Transverse colon (tissue), 4 donors: Measurements from ENCODE around the gene PRPH. TPM values are rescaled to one million over a fixed set of nuclear protein-coding genes. Genes with fewer than 3 reads are reported as not detected.

Experiments used
- DNase-seq: peaks from one replicate; pipeline ENCODE4 v3.0.0-alpha.2; 2019
- H3K27ac ChIP-seq, 4 donors: fragments of 200-600 bp; sonication (generic); 2 replicates each; pipeline ENCODE4 v1.5.1; 2016 to 2018; ENCODE audit warnings: inconsistent platforms in 4 of 4
- H3K27me3 ChIP-seq: fragments of 200-600 bp; sonication (generic); 2 replicates; pipeline ENCODE4 v1.5.1; 2017; ENCODE audit warnings: inconsistent platforms
- H3K36me3 ChIP-seq, 4 donors: fragments of 200-600 bp; sonication (generic); 2 replicates each; pipeline ENCODE4 v1.5.1; 2017 to 2019; ENCODE audit warnings: inconsistent platforms in 4 of 4
- H3K4me1 ChIP-seq, 4 donors: fragments of 200-600 bp; sonication (generic); 2 replicates each; pipeline ENCODE4 v1.5.1; 2017 to 2020; ENCODE audit warnings: inconsistent platforms in 4 of 4
- H3K4me3 ChIP-seq, 4 donors: fragments of 200-600 bp; sonication (generic); 1 replicate in 1 of 4; 2 replicates in 3 of 4; pipeline versions ENCODE4 v1.5.1 to v1.6.1; 2017 to 2019; ENCODE audit warnings: inconsistent platforms in 4 of 4
- H3K9me3 ChIP-seq, 2 donors: fragments of 200-600 bp; sonication (generic); 2 replicates each; pipeline ENCODE4 v1.5.1; 2017 to 2019; ENCODE audit warnings: inconsistent platforms in 2 of 2
- EP300 ChIP-seq: sonication (generic); formaldehyde crosslinking; IDR thresholded peaks from one replicate; pipeline ENCODE4 v1.6.1; 2017; ENCODE audit warnings: antibody characterized with exemption, low read depth
- POLR2A ChIP-seq: fragments of 450-650 bp; IDR thresholded peaks from one replicate; pipeline ENCODE4 v1.6.1; 2016; ENCODE audit warnings: antibody characterized with exemption, mild to moderate bottlenecking, moderate library complexity
- POLR2AphosphoS5 ChIP-seq, 3 donors: sonication (generic); formaldehyde crosslinking; IDR thresholded peaks; one replicate each; pipeline ENCODE4 v1.6.1; 2016; ENCODE audit warnings: antibody characterized with exemption in 3 of 3
- WGBS, 2 donors: methylation state at CpG; one replicate each; pipeline ENCODE4 v1.1.5; 2018; ENCODE audit warnings: low coverage in 1 of 2; 5-methylcytosine and 5-hydroxymethylcytosine counted together
- in situ Hi-C, 4 donors: fragments of 200-750 bp; cut with MboI; loops; one replicate each; pipeline versions ENCODE4 v1.15.0 to v1.15.1; 2017; ENCODE audit warnings: low sequenced_read_pairs in 3 of 4, low pct_ligation_motif_present in 1 of 4, low pct_unique_long_range_greater_than_20kb in 1 of 4
- intact Hi-C: fragments of 100-400 bp; cut with DNase I; formaldehyde crosslinking; loops from one replicate; pipeline ENCODE4 v1.15.1; 2023; ENCODE audit warnings: low total_unique reads
- total RNA-seq, 4 donors: library from RNA; depleted of rRNA; stranded (reverse); fragments of >200 nt; gene quantifications; one replicate each; pipeline ENCODE4 v1.1.0, GENCODE V29; 2016
- TF ChIP-seq, protein P1 (sequence below), 5 experiments: fragments of 200-600 bp in 3 of 5; fragments of 450-650 bp in 2 of 5; sonication (generic) in 3 of 5; IDR thresholded peaks; 1 replicate in 2 of 5; 2 replicates in 3 of 5; pipeline ENCODE4 v1.5.1; 2016 to 2017; ENCODE audit warnings: antibody characterized with exemption in 5 of 5, inconsistent platforms in 3 of 5, mild to moderate bottlenecking in 2 of 5, moderate library complexity in 1 of 5

The PRPH gene
- total RNA-seq, 4 donors from 2014 or later = 7.9 to 18.7 (median 10.5) TPM

DNA sequence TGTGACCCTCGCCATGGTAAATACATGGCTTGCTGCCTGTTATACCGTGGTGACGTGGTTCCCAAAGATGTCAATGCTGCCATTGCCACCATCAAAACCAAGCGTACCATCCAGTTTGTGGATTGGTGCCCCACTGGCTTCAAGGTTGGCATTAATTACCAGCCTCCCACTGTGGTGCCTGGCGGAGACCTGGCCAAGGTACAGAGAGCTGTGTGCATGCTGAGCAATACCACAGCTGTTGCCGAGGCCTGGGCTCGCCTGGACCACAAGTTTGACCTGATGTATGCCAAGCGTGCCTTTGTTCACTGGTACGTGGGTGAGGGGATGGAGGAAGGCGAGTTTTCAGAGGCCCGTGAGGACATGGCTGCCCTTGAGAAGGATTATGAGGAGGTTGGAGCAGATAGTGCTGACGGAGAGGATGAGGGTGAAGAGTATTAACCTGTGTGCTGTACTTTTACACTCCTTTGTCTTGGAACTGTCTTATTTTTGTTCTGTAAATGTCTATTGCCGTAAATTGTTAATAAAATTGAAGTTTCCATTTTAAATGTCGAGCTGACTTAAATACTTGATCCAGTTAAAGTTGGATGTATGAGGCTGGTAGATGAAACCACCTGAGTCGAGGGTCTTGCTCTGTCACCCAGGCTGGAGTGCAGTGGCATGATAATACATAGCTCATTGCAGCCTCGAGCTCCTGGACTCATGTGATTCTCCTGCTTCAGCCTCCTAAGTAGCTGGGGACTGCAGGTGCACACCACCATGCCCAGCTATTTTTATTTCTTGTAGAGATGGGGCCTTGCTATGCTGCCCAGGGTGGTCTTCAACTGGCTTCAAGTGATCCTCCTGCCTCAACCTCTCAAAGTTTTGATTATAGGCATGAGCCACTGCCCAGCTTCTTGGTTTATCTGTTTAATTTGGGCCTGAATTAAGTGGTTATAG, 21.9 kb upstream of the PRPH start:
- no peaks in the 10 kb centered on the region for H3K27me3 ChIP-seq
- no peak overlapping the region for H3K4me3 ChIP-seq
- no peaks in the 10 kb centered on the region for H3K9me3 ChIP-seq
- in situ Hi-C loops = no loop called here
- peaks cover 6 to 11% (median 9%) of the 10 kb centered on the region in 4 donors for H3K4me1 ChIP-seq
- no peak overlapping the region for H3K27ac ChIP-seq
- peaks cover 0 to 35% (median 16%) of the 10 kb centered on the region in 4 donors for H3K36me3 ChIP-seq
- TF ChIP-seq EP300 (no peak), POLR2AphosphoS5 (IDR thresholded peaks at IDR 0.05) (no peak), POLR2A (no peak)
- TF ChIP-seq, protein P1, sequence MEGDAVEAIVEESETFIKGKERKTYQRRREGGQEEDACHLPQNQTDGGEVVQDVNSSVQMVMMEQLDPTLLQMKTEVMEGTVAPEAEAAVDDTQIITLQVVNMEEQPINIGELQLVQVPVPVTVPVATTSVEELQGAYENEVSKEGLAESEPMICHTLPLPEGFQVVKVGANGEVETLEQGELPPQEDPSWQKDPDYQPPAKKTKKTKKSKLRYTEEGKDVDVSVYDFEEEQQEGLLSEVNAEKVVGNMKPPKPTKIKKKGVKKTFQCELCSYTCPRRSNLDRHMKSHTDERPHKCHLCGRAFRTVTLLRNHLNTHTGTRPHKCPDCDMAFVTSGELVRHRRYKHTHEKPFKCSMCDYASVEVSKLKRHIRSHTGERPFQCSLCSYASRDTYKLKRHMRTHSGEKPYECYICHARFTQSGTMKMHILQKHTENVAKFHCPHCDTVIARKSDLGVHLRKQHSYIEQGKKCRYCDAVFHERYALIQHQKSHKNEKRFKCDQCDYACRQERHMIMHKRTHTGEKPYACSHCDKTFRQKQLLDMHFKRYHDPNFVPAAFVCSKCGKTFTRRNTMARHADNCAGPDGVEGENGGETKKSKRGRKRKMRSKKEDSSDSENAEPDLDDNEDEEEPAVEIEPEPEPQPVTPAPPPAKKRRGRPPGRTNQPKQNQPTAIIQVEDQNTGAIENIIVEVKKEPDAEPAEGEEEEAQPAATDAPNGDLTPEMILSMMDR (IDR thresholded peaks at IDR 0.05) = no peak
- intact Hi-C loops = no loop called here
- no peak for DNase-seq
- 95 to 100% methylated on average over 5 to 14 of the region's 16 CpGs for WGBS, 2 donors

DNA sequence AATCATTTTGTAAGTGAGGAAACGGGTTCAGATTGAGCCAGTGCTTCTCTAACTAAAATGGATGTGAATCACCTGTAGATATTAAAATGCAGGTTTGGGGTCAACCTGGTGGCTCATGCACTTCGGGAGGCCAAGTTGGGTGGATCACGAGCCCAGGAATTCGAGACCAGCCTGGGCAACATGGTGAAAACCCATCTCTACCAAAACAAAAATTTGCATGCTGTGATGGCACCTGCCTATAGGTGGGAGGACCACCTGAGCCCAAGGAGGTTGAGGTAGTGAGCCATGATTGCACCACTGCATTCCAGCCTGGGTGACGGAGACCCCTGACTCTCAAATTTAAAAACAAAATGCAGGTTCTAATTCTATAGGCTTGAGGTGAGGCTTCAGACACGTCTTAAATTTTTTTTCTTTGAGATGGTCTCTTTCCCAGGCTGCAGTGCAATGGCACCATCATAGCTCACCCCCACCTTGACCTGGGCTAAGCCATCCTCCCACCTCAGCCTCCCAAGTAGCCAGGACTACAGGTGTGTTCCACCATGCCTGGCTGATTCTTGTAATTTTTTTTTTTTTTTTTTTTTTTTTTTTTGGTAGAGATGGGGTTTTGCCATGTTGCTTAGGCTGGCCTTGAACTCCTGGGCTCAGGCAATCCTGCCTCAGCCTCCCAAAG, 21.1 kb upstream of the PRPH start:
- TF ChIP-seq POLR2AphosphoS5 (IDR thresholded peaks at IDR 0.05) (no peak), EP300 (no peak), POLR2A (no peak)
- TF ChIP-seq, protein P1 (IDR thresholded peaks at IDR 0.05) = no peak
- no peak for DNase-seq
- in situ Hi-C loops = no loop called here
- Histone ChIP-seq H3K4me3 (no peak overlapping the region), H3K4me1 (peaks cover 0 to 3% (median 1%) of the 10 kb centered on the region in 4 donors), H3K36me3 (peaks cover 0 to 35% (median 16%) of the 10 kb centered on the region in 4 donors), H3K27me3 (no peaks in the 10 kb centered on the region), H3K27ac (no peak overlapping the region), H3K9me3 (no peaks in the 10 kb centered on the region)
- intact Hi-C loops = no loop called here
- WGBS, 2 donors = 96% methylated on average over 6 of the region's 6 CpGs; no CpG with 5 or more reads in 1 of the 2 donors

DNA sequence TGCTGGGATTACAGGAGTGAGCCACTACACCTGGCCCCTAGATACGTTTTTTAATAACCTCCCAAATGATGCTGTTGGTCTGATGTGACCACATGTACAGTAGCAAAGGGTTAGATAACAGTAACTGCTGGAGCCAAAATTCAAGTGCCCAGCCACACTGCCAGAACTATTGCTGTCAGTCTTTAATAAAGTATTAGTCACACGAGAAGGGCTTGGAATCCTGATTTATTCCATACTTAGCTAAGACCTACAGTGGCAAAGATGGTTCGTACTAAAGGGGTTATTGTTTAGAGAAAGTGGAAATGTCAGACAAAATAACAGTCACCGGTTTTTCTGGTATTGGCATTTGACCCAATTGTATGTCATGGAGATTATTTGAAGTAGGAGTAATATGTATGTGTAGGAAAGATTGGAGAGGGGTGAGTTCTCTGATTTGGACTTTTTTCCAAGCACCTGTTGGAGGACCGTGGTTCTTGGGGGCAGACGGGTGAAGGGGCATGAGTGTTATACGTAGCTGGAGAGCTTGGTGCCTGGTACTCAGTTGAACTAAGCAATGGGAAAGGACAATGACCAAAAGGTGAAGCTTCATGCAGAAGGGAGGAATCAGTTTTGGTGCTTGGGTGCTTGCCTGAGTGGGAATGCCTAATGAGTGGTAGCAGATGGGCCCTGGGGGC, 20.4 kb upstream of the PRPH start:
- intact Hi-C loops (no loop called here), in situ Hi-C loops (no loop called here)
- TF ChIP-seq EP300 (no peak), POLR2A (no peak), POLR2AphosphoS5 (IDR thresholded peaks at IDR 0.05) (no peak)
- TF ChIP-seq, protein P1 (IDR thresholded peaks at IDR 0.05) = no peak
- no peak overlapping the region for H3K4me3 ChIP-seq
- H3K27ac ChIP-seq = no peak overlapping the region
- peaks cover 0 to 5% (median 0%) of the 10 kb centered on the region in 4 donors for H3K4me1 ChIP-seq
- no peak for DNase-seq
- WGBS, 2 donors = 76 to 79% methylated on average over 6 to 7 of the region's 7 CpGs
- peaks cover 0 to 35% (median 16%) of the 10 kb centered on the region in 4 donors for H3K36me3 ChIP-seq
- no peaks in the 10 kb centered on the region for H3K27me3 ChIP-seq
- H3K9me3 ChIP-seq = no peaks in the 10 kb centered on the region
